ENCODE results near the gene NAGS. TPM values are rescaled to one million over a fixed set of nuclear protein-coding genes. Genes with fewer than 3 reads are reported as not detected.
"Not testable (repeated sequence)": the region's sequence is repeated elsewhere in the genome, so short reads cannot be mapped to it uniquely, and the experiment has no call there.

The NAGS gene, protein sequence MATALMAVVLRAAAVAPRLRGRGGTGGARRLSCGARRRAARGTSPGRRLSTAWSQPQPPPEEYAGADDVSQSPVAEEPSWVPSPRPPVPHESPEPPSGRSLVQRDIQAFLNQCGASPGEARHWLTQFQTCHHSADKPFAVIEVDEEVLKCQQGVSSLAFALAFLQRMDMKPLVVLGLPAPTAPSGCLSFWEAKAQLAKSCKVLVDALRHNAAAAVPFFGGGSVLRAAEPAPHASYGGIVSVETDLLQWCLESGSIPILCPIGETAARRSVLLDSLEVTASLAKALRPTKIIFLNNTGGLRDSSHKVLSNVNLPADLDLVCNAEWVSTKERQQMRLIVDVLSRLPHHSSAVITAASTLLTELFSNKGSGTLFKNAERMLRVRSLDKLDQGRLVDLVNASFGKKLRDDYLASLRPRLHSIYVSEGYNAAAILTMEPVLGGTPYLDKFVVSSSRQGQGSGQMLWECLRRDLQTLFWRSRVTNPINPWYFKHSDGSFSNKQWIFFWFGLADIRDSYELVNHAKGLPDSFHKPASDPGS
- total RNA-seq, result 0.28 and 0.82 TPM in 2 replicates

DNA sequence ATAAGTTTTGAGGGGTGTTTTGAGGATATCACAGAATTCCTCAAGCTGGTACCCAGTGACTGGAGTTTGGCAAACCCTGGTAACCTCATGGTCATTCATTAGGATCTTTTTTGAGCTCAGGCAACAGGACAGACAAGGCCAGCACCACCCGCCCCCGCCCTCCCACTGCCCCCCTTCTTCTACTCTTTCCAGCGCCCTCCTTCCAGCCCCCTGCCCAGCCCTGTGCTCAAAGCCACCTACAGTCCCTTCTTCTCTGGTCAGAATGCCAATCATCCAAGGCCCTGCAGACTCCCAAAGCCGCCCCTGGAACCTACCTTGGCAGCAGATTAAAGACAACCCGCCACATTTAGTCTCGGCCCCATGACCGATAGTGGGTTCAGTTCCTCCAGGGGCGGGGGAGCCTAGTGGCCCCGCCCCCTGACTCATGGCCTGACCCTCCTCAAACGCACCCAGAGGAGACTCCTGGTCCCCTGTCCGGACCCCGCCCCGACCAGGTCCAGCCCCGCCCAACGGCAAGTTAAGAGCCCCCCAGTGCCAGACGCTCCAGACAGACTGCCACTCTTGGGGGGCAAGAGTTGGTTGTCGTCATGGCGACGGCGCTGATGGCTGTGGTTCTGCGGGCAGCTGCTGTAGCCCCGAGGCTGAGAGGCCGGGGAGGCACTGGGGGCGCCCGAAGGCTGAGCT, at the start of gene NAGS:
Gene NAGS, plus strand, starts transcription at position 546 of the 684 bp plus-strand sequence. Its CDS starts 42 bp downstream, at position 588.
- DNase-seq (ENCODE audit: low spot score), result no peak
- H3K27me3 Mint-ChIP-seq (ENCODE audit: low read depth), result peaks cover 24% of the 10 kb centered on the region
- intact Hi-C loops (cut with micrococcal nuclease), result no loop called here
- H3K4me1 Mint-ChIP-seq (ENCODE audit: low read depth), result peaks cover 13% of the 10 kb centered on the region
- peaks cover 8% of the 10 kb centered on the region for H3K36me3 Mint-ChIP-seq (ENCODE audit: low read depth)
- no peak within 1 kb of the TSS for H3K4me3 Mint-ChIP-seq (ENCODE audit: low read depth)
- no peaks in the 10 kb centered on the region for H3K9me3 Mint-ChIP-seq
- no peak within 1 kb of the TSS for H3K27ac Mint-ChIP-seq

DNA sequence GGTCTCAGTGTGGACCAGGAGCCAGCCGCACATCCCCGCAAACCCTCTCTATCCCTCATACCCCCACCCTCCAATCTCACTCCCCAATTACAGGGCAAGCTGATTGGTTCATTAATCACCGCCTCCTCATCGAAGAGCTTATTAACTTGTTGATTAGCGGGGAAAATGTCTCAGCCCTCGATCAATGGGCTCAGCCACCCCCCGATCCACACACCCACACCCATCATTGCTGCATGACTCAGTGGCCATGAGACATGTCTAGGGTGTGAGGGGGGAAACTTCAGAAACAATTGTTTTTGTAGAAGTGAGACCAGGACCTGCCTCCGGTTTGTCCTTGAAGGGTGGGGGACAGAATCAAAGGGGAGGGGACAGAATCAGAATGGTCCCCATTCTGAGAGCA, 48.2 kb upstream of the NAGS start:
- DNase-seq (ENCODE audit: low spot score), result no peak

DNA sequence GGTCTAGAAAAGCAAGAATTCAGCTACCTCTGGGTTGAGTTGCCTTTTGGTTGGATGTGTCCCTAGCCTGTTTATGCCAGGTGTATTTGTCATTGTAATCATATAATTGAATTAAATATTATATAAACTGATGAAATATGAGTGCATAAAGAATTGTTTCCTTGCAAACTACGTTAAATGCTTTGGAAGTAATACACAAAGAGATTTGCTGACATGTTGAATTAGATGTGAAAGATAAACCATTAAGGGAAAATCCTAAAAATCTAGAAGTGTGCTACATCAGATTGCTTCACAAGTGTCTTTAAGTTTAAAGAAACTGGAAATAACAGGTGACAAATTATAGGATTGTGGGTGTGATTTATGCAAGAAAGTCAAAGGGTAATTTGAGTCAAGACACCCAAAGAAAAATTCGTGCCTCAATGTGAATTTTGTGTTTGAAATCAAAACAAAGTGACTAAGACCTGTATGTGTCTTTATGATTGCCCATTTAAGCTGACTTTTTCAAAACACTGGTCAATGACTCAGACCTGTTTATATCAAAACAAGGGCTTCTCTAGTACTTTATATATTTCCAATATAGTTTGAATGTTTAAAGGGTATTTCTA, 45.6 kb upstream of the NAGS start:
- no peak overlapping the region for H3K27ac Mint-ChIP-seq
- H3K9me3 Mint-ChIP-seq, result no peaks in the 10 kb centered on the region
- no peaks in the 10 kb centered on the region for H3K36me3 Mint-ChIP-seq (ENCODE audit: low read depth)
- H3K4me3 Mint-ChIP-seq (ENCODE audit: low read depth), result no peak overlapping the region
- no peaks in the 10 kb centered on the region for H3K4me1 Mint-ChIP-seq (ENCODE audit: low read depth)
- peaks cover 18% of the 10 kb centered on the region for H3K27me3 Mint-ChIP-seq (ENCODE audit: low read depth)
- intact Hi-C loops (cut with micrococcal nuclease), result no loop called here
- DNase-seq (ENCODE audit: low spot score), result no peak

More for the DNA sequence above, 48.2 kb upstream of the NAGS start:
- Mint-ChIP-seq H3K4me1 (ENCODE audit: low read depth) (no peaks in the 10 kb centered on the region), H3K27ac (no peak overlapping the region), H3K36me3 (ENCODE audit: low read depth) (no peaks in the 10 kb centered on the region), H3K27me3 (ENCODE audit: low read depth) (peaks cover 27% of the 10 kb centered on the region), H3K9me3 (no peaks in the 10 kb centered on the region), H3K4me3 (ENCODE audit: low read depth) (no peak overlapping the region)
- intact Hi-C loops (cut with micrococcal nuclease), result no loop called here

DNA sequence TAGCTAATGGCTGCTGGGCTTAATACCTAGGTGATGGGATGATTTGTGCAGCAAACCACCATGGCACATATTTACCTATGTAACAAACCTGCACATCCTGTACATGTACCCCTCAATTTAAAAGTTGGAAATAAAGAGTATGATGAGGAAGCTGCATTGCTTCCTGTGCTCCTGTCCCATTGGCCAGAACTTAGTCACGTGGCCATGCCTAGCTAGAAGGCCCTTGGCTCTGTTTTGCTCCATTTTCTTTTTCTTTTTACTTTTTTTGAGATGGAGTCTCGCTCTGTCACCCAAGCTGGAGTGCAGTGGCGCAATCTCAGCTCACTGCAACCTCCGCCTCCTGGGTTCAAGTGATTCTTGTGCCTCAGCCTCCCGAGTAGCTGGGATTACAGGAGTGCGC, 43.1 kb upstream of the NAGS start:
- intact Hi-C loops (cut with micrococcal nuclease); DNase-seq (ENCODE audit: low spot score): not testable (repeated sequence)

DNA sequence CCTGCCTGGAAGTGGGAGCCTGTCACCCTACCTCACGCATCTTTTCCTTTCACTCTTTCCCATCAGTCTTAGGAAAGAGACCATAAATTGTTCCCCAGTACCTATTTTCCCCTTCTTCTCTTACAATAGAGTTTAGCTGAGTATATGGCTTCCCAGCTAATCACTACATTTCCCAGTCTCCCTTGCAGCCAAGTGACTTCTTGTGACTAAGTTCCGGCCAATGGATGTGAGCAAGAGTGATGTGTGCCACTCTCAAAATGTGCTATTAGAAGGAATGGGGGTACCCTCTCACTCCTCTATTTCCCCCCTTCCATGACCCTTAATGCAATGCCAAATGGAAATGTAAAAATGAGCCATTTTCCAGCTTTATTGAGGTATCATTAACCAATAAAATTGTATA, 42.5 kb upstream of the NAGS start:
- no peaks in the 10 kb centered on the region for H3K4me1 Mint-ChIP-seq (ENCODE audit: low read depth)
- no peaks in the 10 kb centered on the region for H3K36me3 Mint-ChIP-seq (ENCODE audit: low read depth)
- H3K27me3 Mint-ChIP-seq (ENCODE audit: low read depth), result peaks cover 20% of the 10 kb centered on the region
- intact Hi-C loops (cut with micrococcal nuclease), result no loop called here
- no peak overlapping the region for H3K27ac Mint-ChIP-seq
- H3K9me3 Mint-ChIP-seq, result no peaks in the 10 kb centered on the region
- DNase-seq (ENCODE audit: low spot score), result no peak
- no peak overlapping the region for H3K4me3 Mint-ChIP-seq (ENCODE audit: low read depth)

More for the DNA sequence above, 43.1 kb upstream of the NAGS start:
- H3K36me3 Mint-ChIP-seq (ENCODE audit: low read depth); H3K4me1 Mint-ChIP-seq (ENCODE audit: low read depth); H3K4me3 Mint-ChIP-seq (ENCODE audit: low read depth); H3K9me3 Mint-ChIP-seq; H3K27ac Mint-ChIP-seq: not testable (repeated sequence)
- peaks cover 16% of the 10 kb centered on the region for H3K27me3 Mint-ChIP-seq (ENCODE audit: low read depth)

DNA sequence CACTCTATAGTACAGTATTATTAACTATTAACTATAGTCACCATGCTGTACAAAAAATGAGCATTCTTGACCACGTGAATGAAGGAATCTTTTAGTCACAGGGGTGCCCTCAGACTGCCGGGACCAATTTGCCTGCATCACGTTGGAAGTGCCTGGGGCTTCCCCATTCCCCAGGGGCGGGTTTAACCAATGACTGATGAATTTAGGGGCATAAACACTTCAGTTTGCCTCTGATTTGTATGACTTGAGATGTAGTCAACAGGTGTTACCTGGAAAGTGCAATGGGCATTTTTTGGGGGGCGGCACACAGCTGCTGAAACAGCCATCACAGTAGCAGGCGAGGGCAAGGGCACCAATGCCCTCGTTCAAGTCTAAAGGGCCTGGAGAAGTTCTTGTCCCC, 41.9 kb upstream of the NAGS start:
- no peaks in the 10 kb centered on the region for H3K36me3 Mint-ChIP-seq (ENCODE audit: low read depth)
- no peak overlapping the region for H3K27ac Mint-ChIP-seq
- no peak for DNase-seq (ENCODE audit: low spot score)
- H3K27me3 Mint-ChIP-seq (ENCODE audit: low read depth), result peaks cover 20% of the 10 kb centered on the region
- H3K4me1 Mint-ChIP-seq (ENCODE audit: low read depth), result no peaks in the 10 kb centered on the region
- intact Hi-C loops (cut with micrococcal nuclease), result no loop called here
- no peaks in the 10 kb centered on the region for H3K9me3 Mint-ChIP-seq
- no peak overlapping the region for H3K4me3 Mint-ChIP-seq (ENCODE audit: low read depth)

DNA sequence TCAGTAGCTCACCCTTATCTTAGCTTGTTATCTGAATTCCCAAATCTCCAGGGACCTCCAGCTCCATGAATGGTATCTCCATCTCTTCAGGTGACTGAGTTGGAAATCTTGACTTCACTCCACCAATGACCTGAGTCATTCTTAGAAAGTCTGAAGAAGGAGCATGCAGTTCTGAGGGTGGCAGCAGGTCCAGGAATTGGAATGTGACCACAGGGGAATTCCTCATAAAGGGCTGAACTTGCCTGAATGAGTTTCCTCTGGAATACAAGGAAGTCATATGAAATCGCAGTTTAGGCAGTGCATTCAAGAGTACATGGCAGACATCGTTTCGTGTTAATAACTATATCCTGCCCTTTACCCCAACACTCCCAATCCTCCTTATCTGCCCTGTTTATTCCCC, 38.1 kb upstream of the NAGS start:
- peaks cover 20% of the 10 kb centered on the region for H3K27me3 Mint-ChIP-seq (ENCODE audit: low read depth)
- H3K36me3 Mint-ChIP-seq (ENCODE audit: low read depth), result no peaks in the 10 kb centered on the region
- intact Hi-C loops (cut with micrococcal nuclease), result no loop called here
- H3K4me3 Mint-ChIP-seq (ENCODE audit: low read depth), result no peak overlapping the region
- no peak overlapping the region for H3K27ac Mint-ChIP-seq
- no peaks in the 10 kb centered on the region for H3K9me3 Mint-ChIP-seq
- DNase-seq (ENCODE audit: low spot score), result no peak
- H3K4me1 Mint-ChIP-seq (ENCODE audit: low read depth), result no peaks in the 10 kb centered on the region

DNA sequence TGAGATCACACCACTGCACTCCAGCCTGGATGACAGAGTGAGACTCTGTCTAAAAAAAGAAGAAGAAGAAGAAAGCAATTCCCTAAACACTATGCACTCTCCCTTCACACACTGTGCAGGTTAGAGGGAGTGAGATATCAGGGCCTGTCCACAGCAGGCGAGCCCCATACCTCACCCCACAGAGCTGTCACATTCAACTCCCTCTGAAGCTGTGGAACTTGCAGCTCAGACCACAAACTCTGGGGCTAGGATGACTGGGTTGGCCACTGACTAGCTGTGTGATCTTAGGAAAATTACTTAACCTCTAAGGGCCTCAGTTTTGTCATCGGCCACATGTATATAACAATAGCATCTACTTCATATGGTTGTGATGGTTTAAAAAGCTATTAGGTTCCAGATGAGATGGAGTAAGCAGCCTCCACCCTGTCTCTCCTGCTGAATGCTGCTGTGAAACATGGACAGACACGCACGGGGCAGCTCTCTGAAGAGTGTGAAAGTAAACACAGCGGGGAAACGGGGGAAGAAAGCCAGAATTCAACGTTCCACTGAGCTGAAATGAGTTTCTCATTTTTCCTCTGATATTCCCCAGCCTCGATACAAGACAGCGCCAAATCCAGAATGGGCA, 37.1 kb upstream of the NAGS start:
- intact Hi-C loops (cut with micrococcal nuclease), result no loop called here
- no peaks in the 10 kb centered on the region for H3K36me3 Mint-ChIP-seq (ENCODE audit: low read depth)
- no peaks in the 10 kb centered on the region for H3K9me3 Mint-ChIP-seq
- H3K4me1 Mint-ChIP-seq (ENCODE audit: low read depth), result peaks cover 5% of the 10 kb centered on the region
- H3K27me3 Mint-ChIP-seq (ENCODE audit: low read depth), result peaks cover 19% of the 10 kb centered on the region
- H3K27ac Mint-ChIP-seq, result no peak overlapping the region
- DNase-seq (ENCODE audit: low spot score), result no peak
- H3K4me3 Mint-ChIP-seq (ENCODE audit: low read depth), result no peak overlapping the region

DNA sequence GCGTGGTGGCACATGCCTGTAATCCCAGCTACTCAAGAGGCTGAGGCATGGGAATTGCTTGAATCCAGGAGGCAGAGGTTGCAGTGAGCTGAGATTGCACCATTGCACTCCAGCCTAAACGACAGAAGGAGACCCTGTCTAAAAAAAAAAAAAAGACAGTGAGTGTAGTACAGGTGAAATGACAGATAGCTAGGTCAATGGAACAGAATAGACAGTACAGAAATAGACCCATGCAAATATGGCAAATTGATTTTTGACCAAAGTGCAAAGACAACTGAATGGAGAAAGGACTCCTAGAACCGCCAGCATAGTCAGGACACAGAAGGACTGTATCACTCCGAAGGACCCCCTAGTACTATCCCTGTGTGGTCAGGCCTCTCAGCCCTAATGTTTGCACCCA, 34.1 kb upstream of the NAGS start:
- no peaks in the 10 kb centered on the region for H3K36me3 Mint-ChIP-seq (ENCODE audit: low read depth)
- intact Hi-C loops (cut with micrococcal nuclease), result no loop called here
- H3K27me3 Mint-ChIP-seq (ENCODE audit: low read depth), result peaks cover 19% of the 10 kb centered on the region
- no peak overlapping the region for H3K27ac Mint-ChIP-seq
- peaks cover 5% of the 10 kb centered on the region for H3K4me1 Mint-ChIP-seq (ENCODE audit: low read depth)
- no peaks in the 10 kb centered on the region for H3K9me3 Mint-ChIP-seq
- no peak overlapping the region for H3K4me3 Mint-ChIP-seq (ENCODE audit: low read depth)
- no peak for DNase-seq (ENCODE audit: low spot score)

DNA sequence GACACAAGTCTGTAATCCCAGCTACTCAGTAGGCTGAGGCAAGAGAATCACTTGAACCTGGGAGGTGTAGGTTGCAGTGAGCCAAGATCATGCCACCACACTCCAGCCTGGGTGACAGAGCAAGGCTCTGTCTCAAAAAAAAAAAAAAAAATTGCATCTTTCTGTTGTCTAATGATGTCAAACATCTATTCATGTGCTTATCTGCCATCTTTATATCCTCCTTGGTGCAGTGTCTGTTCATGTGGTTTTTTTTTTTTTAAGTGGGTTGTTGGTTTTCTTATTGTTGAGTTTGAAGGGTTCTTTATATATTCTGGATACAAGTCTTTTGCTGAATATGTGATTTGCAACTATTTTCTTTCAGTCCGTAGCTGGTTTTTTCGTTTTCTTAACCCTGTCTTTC, 33.0 kb upstream of the NAGS start:
- H3K9me3 Mint-ChIP-seq; H3K4me3 Mint-ChIP-seq (ENCODE audit: low read depth); intact Hi-C loops (cut with micrococcal nuclease); H3K36me3 Mint-ChIP-seq (ENCODE audit: low read depth); H3K27ac Mint-ChIP-seq; DNase-seq (ENCODE audit: low spot score); H3K4me1 Mint-ChIP-seq (ENCODE audit: low read depth): not testable (repeated sequence)
- peaks cover 13% of the 10 kb centered on the region for H3K27me3 Mint-ChIP-seq (ENCODE audit: low read depth)

DNA sequence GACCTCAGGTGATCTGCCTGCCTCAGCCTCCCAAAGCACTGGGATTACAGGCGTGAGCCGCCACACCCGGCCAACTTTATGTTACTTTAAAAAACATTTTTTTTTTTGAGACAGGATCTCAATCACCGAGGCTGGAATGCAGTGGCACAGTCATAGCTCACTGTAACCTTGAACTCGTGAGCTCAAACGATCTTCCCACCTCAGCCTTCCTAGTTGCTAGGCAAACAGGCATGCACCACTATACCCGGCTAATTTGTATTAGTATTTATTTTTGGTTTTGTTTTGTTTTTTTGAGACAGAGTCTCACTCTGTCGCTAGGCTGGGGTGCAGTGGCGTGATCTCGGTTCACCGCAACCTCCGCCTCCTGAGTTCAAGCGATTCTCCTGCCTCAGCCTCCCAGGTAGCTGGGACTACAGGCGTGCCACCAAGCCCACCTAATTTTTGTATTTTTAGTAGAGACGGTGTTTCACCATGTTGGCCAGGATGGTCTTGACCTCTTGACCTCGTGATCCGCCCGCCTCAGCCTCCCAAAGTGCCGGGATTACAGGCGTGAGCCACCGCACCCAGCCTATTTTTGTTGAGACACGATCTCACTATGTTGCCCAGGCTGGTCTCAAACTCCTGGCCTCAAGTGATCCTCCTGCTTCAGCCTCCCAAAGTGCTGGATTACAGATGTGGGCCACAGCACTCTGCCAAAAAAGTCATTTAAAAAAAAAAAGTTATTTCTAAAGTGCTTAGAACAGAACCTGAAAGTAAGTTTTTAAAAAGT, 31.8 kb upstream of the NAGS start:
- H3K9me3 Mint-ChIP-seq; H3K36me3 Mint-ChIP-seq (ENCODE audit: low read depth); intact Hi-C loops (cut with micrococcal nuclease); DNase-seq (ENCODE audit: low spot score); H3K27me3 Mint-ChIP-seq (ENCODE audit: low read depth); H3K4me1 Mint-ChIP-seq (ENCODE audit: low read depth); H3K4me3 Mint-ChIP-seq (ENCODE audit: low read depth); H3K27ac Mint-ChIP-seq: not testable (repeated sequence)
